BJ (cell line): ENCODE data around the gene KRT3. TPM values are rescaled to one million over a fixed set of nuclear protein-coding genes. Genes with fewer than 3 reads are reported as not detected.
"Not testable (repeated sequence)": the region's sequence is repeated elsewhere in the genome, so short reads cannot be mapped to it uniquely, and the experiment has no call there.

ENCODE experiments used
- CTCF ChIA-PET: fragments of 350-600 bp; formaldehyde crosslinking; extraction: SDS; loops from one replicate; lab custom pipeline; 2021; ENCODE audit warnings: antibody characterized with exemption, inconsistent platforms; lab: Yijun Ruan, JAX
- POLR2A ChIA-PET: fragments of 300-600 bp; sonication (Branson Sonifier 250); formaldehyde crosslinking; extraction: SDS; loops from one replicate; lab custom pipeline; 2021; ENCODE audit warnings: antibody characterized with exemption; lab: Charles Lee
- DNase-seq: peaks from one replicate; pipeline ENCODE4 v3.0.0-alpha.2; 2011; ENCODE audit warnings: low read depth
- H3K27me3 ChIP-seq: 2 replicates; pipeline ENCODE4 v1.6.0; 2011; ENCODE audit warnings: low read length; ENCODE audit not compliant: control insufficient read depth, insufficient read depth
- H3K36me3 ChIP-seq: 2 replicates; pipeline ENCODE4 v1.5.1; 2011; ENCODE audit warnings: low read length; ENCODE audit not compliant: control insufficient read depth, insufficient read depth
- H3K4me3 ChIP-seq: 2 replicates; pipeline ENCODE4 v1.5.1; 2011; ENCODE audit warnings: low read depth, mild to moderate bottlenecking, control low read depth, low read length
- CTCF ChIP-seq: IDR thresholded peaks from 2 replicates; pipeline ENCODE4 v1.5.1; 2011; ENCODE audit warnings: low read depth, mild to moderate bottlenecking, control low read depth, inconsistent platforms, low read length, moderate library complexity; ENCODE audit not compliant: insufficient read depth
- polyA plus RNA-seq: library from polyadenylated mRNA; depleted of rRNA; stranded (reverse); fragments of >200 nt; gene quantifications from 2 replicates; pipeline ENCODE4 v1.2.3, GENCODE V29; 2011

KRT3 gene
- polyA plus RNA-seq, 1 experiment = not detected

GRCh38 chr12:52796429-52796794 is 495 bp upstream of the KRT3 start:
- ChIA-PET POLR2A (no interaction called here), CTCF (interaction anchor here (0.6 kb wide), 1 partner anchor 69 kb away, joined by 3 read pairs; no protein-coding TSS in a partner anchor)
- H3K36me3 ChIP-seq = no peaks in the 10 kb centered on the region
- no peak overlapping the region for H3K4me3 ChIP-seq
- DNase-seq = no peak
- peaks cover 4% of the 10 kb centered on the region; the same call in 1 of the 2 replicates for H3K27me3 ChIP-seq
- no peak for TF ChIP-seq CTCF

GRCh38 chr12:52795332-52795674 is 614 bp downstream of the KRT3 start:
- H3K4me3 ChIP-seq, CTCF ChIA-PET, H3K36me3 ChIP-seq, DNase-seq, POLR2A ChIA-PET: not testable (repeated sequence)
- peaks cover 11% of the 10 kb centered on the region for H3K27me3 ChIP-seq

- ChIA-PET POLR2A (no interaction called here), CTCF (interaction anchor here (1.0 kb wide), 1 partner anchor 39 kb away, joined by 3 read pairs; no protein-coding TSS in a partner anchor)
- TF ChIP-seq CTCF = no peak
- Histone ChIP-seq H3K4me3 (no peak overlapping the region), H3K36me3 (no peaks in the 10 kb centered on the region), H3K27me3 (peaks cover 13% of the 10 kb centered on the region)
- no peak for DNase-seq
Measured at GRCh38 chr12:52794479-52795331, 1.2 kb downstream of the KRT3 start.

- no peak for TF ChIP-seq CTCF
- no peak for DNase-seq
- Histone ChIP-seq H3K27me3 (peaks cover 26% of the 10 kb centered on the region), H3K4me3 (no peak overlapping the region), H3K36me3 (no peaks in the 10 kb centered on the region)
- CTCF ChIA-PET = interaction anchor here (0.9 kb wide), 1 partner anchor 16 kb away, joined by 3 read pairs; no protein-coding TSS in a partner anchor
- POLR2A ChIA-PET = no interaction called here
Measured at GRCh38 chr12:52792185-52793029, 3.5 kb downstream of the KRT3 start.

GRCh38 chr12:52791271-52792184 is 4.4 kb downstream of the KRT3 start:
- Histone ChIP-seq H3K4me3 (no peak overlapping the region), H3K27me3 (peaks cover 27% of the 10 kb centered on the region), H3K36me3 (no peaks in the 10 kb centered on the region)
- no peak for TF ChIP-seq CTCF
- no peak for DNase-seq
- POLR2A ChIA-PET = no interaction called here
- CTCF ChIA-PET = interaction anchor here (0.8 kb wide), 1 partner anchor 1374 kb away, joined by 3 read pairs; no protein-coding TSS in a partner anchor
